GM04503 (cell line): ENCODE results near the gene OLFML1.
"Not testable (repeated sequence)": the region's sequence is repeated elsewhere in the genome, so short reads cannot be mapped to it uniquely, and the experiment has no call there.

Experiments used
- DNase-seq: peaks from one replicate; pipeline ENCODE4 v3.0.0-alpha.2; 2012; ENCODE audit warnings: low read depth

OLFML1 gene

DNA sequence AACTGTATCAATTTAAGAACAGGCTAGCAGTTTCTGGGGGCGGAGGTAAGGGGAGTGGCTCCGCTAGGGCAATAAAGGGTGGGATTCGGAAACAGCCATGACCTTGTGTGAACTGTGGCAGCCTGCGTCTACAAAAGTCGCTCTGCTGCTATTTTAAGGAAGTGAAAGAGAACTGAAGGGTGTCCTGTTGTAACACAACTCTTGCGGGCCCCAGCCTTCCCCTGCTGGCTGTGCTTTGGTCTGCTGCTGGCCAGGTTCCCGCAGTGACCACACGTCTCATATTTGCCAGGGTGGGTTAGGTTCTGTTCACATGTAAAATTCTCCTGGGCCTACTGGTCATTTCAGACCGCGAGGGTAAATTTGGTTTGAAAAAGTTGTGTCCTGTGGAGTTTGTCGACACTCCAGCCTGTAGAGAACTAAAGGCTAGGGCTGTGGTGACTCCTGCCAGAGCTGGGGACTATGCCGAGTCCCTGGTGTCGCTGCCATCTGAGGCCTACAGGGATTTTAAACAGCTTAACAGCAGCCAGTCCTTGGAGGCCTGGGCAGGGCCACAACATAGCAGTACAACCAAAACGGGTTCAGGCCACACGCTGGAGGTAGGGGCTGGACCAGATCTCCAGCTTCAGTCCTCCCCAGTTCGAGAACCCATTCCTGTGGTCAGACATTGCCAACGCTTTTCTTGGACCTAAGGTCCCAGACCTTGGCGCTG lies 27.4 kb downstream of the OLFML1 start:
- DNase-seq, result peak; percentile 31

DNA sequence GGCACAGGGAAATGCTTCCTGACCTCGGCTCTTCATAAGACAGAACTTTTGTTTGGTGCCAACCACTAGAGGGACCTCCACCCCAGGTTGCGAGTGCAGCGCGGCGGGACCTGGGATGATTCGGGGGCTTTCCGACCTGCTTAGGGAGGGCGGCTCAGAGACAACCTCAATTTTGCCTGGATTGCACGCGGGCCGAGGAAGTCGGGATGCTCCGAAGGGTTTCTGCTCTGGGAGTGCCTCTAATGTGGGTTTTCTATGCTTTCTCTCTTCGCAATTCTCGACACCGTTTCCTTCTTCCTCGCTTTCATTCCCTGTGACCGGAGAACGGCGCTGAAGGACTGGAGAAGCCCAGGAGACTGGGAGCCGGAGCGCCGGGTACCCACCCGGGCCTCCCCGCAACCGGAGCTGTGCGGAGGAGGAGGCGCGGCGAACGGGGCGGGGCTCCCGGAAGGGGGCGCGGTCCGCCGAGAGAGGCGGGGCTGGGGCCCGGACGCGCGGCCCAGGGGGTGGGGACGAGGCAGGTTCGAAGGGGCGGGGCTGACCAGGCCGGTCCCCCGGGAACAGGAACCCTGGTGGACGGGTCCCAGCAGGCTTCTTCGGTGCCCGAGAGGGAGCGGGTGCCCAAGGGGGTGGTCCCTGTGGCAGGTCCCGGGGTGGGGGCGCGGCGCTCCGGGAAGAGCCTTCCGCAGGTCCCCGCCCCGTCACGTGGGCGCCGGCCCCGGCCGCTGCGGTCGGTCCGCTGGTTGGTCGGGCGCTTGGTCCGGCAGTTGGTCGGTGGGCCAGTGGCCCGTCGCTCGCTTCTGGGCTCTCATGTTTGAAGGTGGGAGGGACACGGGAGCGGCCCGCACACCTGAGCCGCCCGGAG lies 28.2 kb downstream of the OLFML1 start, which contains the start of gene PPFIBP2:
PPFIBP2 (plus strand) TSS at position 766 of the 865 bp plus-strand sequence. CDS start 35,477 bp downstream, outside the sequence.
- peak; percentile 28 for DNase-seq

- DNase-seq, result no peak
These were observed 28.8 kb downstream of the OLFML1 start for GRCh38 chr11:7514099-7514591.

- DNase-seq, result no peak
These were observed 30.2 kb downstream of the OLFML1 start for GRCh38 chr11:7515447-7515886.

GRCh38 chr11:7516475-7516874 lies 31.2 kb downstream of the OLFML1 start:
- DNase-seq, result no peak

DNA sequence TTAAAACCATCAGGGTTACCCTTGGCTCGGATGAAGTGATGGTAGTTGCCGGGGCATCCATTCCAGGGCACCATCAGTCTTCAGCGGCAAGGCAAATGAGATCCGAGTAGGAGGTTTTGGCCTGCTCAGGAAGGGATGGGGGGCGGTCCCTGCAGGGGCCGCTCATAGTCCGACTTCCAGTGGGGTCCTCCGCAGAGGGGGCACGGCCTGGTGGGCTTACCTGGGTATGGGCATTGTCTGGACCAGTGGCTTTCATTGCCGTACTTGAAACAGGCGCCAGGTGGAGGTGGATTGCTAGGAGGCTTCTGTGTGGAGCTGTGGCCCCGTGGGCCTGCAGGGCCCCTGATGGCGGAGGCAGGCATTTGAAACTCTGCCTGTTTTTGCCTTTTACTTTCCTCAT lies 32.4 kb downstream of the OLFML1 start:
- DNase-seq, result not testable (repeated sequence)

DNA sequence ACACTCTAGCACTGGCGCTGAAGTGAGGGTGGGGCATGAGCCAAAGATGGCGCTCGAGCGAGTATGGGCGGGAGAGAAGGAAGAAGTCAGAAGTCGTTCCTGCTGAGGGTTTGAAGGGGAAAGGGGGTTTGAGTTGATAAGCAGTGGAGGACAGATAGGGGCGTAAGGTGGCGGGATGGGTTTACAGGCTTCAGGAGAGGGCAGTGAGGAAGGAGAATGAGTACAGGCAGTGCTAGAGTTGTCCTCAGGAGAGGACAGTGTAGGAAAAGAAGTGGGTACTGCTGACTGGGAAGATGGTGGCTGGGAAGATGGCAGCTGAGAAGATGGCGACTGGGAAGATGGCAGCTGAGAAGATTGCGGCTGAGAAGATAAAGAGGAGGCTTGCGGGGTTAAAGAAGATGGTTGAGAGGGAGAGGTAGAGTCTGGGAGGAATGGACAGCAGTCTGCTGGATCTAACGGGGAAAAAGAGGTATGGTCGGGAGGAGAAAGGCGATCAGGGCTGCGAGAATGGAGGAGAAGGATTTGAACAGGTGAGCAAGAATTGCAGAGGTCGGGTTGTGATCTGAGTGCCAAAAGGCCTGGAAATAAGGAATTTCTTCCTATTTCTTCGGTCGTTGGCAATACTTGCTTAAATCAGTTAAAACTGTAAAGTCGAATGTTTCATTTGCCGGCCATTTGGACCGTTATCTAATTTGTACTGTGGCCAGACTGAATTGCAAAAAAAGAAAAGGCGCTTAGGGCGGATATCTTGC lies 33.7 kb downstream of the OLFML1 start:
- DNase-seq, result no peak

DNA sequence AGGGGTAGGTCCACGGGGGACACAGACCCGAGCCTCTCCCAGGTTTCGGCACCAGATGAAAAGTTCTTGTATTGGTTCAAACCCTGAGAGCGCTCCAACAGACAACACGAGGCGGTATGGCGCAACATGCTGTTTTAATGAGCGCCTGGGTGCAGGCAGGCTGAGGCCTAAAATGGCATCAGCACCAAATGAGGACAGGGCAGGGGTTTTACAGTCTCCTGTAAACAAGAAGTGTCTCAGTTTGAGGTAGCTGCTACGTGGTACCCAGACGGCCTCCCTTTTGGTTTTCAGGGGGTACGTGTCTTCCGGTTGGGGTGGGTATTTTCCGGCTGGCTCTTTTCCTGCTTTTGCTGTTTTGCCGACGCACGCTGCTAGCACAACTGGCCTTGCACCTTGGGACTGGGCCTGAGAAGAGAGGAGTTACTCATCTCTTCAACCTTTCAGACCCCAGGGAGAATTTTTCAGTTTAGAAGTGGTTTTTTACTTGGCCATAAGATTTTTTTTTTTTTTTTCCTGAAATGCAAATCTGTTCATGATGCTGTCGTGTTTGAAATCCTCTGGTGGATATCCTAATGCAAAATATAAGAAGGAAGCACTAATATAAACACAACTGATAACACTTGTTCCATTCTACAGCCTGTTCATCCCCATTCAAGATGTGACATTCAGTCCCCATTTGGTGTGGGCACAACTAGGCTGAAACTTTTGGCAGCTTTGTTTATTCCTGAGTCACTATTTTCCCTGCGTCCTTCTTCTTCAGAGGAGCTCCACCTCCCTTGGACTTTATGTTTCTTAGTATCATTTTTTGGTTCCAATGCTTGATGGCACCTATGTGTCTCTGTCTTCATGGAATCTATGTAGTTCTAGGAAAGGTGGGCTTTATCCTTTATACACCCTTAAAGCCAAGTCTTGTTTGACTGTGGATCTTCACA lies 35.0 kb downstream of the OLFML1 start:
- DNase-seq, result no peak

DNA sequence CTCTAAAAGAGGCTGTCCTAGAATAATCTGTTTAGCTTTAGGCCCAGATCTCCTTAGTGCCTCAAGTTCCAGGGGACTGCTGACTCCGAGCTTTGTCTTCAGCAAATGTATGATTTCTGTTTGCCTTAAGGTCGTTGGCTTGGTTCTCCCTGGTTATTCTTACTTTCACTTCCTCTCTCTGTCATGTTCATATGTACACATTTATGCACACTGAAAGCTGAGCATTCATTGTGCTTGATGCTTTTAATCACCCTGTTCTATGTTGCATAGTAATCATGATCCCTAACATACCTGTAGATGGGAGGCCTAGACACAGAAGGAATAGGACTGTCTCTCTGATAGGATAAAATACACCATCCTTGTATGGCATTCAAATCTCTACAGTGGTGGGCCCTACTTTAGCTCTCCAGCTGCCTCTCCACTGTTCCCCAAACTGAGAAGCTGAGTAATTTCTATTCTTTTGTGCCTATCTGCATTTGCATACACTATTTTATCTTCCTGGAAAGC lies 35.7 kb downstream of the OLFML1 start:
- DNase-seq, result no peak

- DNase-seq, result no peak
These were observed 36.8 kb downstream of the OLFML1 start for GRCh38 chr11:7522121-7522520.

GRCh38 chr11:7522546-7522945 lies 37.2 kb downstream of the OLFML1 start:
- DNase-seq, result no peak

DNA sequence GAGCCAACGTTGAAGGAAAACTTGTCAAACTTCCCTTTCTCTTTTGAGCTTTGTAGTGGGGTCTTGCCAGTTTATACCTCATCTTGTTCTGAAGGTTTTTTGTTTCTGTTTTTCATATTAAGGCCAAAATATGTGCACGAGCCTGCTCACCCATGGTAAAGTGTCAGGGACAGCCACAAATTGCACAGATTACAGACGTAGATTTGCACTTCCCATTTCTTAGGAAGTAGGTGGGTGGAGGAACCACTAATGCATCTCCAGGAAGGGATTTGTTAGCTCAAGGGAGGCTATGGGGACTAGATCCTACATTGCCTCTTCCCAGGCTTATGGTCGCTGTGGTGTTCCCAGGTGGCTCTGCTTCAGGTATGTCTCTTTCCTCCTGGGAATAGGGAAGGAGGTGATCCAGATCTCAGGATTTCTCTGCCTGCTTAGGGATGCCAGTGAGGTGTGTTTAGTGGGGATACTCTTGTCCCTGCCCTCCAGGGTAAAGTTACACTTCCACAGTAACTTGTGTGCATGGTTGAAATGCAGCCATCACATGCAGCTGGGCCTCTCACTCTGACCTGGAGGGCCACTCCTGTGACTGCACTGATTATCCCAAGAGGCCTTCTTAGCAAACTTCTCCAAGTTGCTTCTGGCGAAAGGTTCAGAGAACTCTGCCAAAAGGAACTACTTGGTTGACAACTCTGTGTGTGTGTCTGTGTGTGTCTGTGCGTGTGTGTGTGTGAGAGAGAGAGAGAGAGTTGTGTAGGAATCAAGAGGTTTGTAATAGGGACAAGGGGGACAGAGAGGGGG lies 38.3 kb downstream of the OLFML1 start:
- no peak for DNase-seq

DNA sequence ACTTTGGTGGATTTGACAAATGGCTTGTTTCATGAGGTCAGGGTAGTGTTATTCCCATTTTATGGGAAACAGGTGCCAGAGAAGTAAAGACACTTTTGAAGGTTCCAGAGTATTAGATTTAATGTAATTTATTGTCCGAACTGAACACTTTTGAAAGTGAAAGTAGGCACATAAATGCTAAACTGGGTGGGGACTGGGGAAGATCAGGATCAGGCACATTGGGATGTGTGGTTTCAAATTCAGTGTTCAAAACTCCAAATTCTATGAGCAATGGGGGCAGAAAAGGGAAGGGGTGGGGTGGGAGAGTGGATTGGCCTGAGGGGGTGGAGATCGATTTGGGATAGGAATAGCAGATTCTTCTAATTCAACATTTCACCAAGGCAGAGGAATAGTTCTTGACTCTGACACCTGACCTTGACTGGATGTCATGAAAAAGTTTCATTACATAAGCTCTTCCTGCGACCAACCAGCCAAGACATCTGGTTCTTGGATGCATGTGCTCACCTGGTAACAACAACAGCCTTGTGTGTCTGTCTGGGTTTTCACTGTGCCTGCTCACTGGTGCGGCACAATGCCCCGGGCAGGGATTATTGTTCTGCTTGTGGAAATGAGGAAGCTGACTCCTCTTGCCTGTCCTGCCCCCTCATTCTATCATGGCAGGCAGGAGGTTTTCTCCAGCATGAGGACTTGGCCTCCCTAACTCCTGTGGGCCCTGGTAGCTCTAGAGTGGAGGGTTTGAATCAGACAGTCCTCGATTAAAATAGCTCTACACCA lies 39.3 kb downstream of the OLFML1 start:
- no peak for DNase-seq

- DNase-seq, result no peak
These were observed 40.1 kb downstream of the OLFML1 start for GRCh38 chr11:7525424-7525823.

- DNase-seq, result no peak
These were observed 41.7 kb downstream of the OLFML1 start for GRCh38 chr11:7527029-7527428.

- DNase-seq, result no peak
These were observed 43.3 kb downstream of the OLFML1 start for GRCh38 chr11:7528514-7529049.

DNA sequence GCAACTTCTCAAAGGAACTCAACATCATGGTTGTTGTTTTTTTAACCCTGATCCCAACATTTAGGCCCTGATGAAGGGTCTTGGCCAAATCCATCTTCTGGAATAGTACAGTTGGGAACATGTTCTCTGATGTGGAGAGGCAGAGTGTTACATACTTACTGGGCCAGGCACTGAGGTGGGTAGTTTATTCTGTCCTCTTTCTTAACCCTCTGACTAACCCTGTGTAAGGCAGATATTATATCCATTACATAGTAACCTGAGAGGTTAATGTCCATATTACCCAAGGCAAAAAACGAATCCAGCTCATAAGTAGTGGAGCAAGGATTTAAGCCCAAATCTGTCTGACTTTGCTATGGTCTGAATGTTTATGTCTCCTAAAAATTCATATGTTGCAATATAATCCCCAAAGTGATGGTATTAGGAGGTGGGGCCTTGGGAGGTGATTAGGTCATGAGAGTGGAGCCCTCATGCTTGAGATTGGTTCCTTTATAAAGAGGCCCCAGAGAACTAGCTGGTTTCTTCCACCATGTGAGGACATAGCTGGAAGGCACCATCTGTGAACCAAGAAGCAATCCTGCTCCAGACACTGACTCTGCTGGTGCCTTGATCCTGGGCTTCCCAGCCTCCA lies 44.8 kb downstream of the OLFML1 start:
- DNase-seq, result no peak

GRCh38 chr11:7531011-7531410 lies 45.7 kb downstream of the OLFML1 start:
- no peak for DNase-seq
